PC-9 (cell line): ENCODE measurements around the gene SPATS2L.

Source experiments
- EZH2 ChIP-seq: fragments of 200-600 bp; sonication (generic); IDR thresholded peaks from 2 replicates; pipeline ENCODE4 v1.8.0; 2017; ENCODE audit warnings: antibody characterized with exemption, low read depth
- TF ChIP-seq, protein P1 (sequence below): fragments of 200-600 bp; sonication (generic); conservative IDR thresholded peaks from 2 replicates; pipeline ENCODE4 v1.6.1; 2017; ENCODE audit warnings: mixed run types, antibody characterized with exemption, mild to moderate bottlenecking, moderate library complexity

DNA sequence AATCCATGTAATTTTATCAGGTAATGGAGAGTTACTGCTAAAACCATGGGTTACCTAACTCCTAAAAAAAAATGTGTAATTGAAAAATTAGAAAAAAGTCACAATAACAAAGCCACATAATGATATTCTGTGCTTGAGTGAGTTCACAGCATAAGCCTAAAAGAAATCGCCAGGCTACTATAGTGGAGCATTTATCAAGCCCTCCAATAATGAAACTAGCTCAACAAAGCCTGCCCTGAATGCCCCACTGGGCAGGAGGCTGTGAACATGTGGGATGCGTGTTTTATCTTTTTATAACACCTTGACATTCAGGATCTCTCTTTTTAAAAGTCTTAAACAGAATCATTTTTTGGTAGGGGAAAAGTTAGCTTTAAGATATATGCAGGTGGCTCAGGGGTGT, 117.0 kb downstream of the SPATS2L start:
- TF ChIP-seq, protein P1, sequence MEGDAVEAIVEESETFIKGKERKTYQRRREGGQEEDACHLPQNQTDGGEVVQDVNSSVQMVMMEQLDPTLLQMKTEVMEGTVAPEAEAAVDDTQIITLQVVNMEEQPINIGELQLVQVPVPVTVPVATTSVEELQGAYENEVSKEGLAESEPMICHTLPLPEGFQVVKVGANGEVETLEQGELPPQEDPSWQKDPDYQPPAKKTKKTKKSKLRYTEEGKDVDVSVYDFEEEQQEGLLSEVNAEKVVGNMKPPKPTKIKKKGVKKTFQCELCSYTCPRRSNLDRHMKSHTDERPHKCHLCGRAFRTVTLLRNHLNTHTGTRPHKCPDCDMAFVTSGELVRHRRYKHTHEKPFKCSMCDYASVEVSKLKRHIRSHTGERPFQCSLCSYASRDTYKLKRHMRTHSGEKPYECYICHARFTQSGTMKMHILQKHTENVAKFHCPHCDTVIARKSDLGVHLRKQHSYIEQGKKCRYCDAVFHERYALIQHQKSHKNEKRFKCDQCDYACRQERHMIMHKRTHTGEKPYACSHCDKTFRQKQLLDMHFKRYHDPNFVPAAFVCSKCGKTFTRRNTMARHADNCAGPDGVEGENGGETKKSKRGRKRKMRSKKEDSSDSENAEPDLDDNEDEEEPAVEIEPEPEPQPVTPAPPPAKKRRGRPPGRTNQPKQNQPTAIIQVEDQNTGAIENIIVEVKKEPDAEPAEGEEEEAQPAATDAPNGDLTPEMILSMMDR, result no peak
- TF ChIP-seq EZH2, result no peak
